BE2C (cell line): ENCODE data around the gene OSCP1.
A peak's percentile ranks its signal among the peaks of the same experiment; 100 is the strongest.

Experiments
- DNase-seq: peaks from one replicate; pipeline ENCODE4 v3.0.0-alpha.2; 2020
- H3K27me3 ChIP-seq: fragments of 250-450 bp; sonication (Bioruptor Pico); 2 replicates; pipeline ENCODE4 v1.5.1; 2020; ENCODE audit warnings: mild to moderate bottlenecking
- H3K36me3 ChIP-seq: fragments of 250-450 bp; sonication (Bioruptor Pico); 2 replicates; pipeline ENCODE4 v1.5.1; 2020; ENCODE audit warnings: mild to moderate bottlenecking
- H3K4me1 ChIP-seq: fragments of 250-450 bp; sonication (Bioruptor Pico); 2 replicates; pipeline ENCODE4 v1.5.1; 2020
- H3K4me3 ChIP-seq: 2 replicates; pipeline ENCODE4 v1.5.1; 2011; ENCODE audit warnings: low read depth, low read length
- H3K9me3 ChIP-seq: fragments of 250-450 bp; sonication (Bioruptor Pico); 2 replicates; pipeline ENCODE4 v1.5.1; 2020
- CTCF ChIP-seq: IDR thresholded peaks from 2 replicates; pipeline ENCODE4 v1.5.1; 2012; ENCODE audit warnings: mild to moderate bottlenecking, low read depth, low read length

The OSCP1 gene

GRCh38 chr1:36475910-36476604 is 25.8 kb upstream of the OSCP1 start:
- H3K4me1 ChIP-seq: no peaks in the 10 kb centered on the region
- TF ChIP-seq CTCF: peak; percentile 9; the same call in 1 of the 2 replicates
- H3K27me3 ChIP-seq: no peaks in the 10 kb centered on the region
- DNase-seq: no peak
- H3K4me3 ChIP-seq: no peak overlapping the region
- no peaks in the 10 kb centered on the region for H3K9me3 ChIP-seq
- no peaks in the 10 kb centered on the region for H3K36me3 ChIP-seq

GRCh38 chr1:36475341-36475740 is 25.1 kb upstream of the OSCP1 start:
- TF ChIP-seq CTCF: no peak
- DNase-seq: peak; percentile 24
- Histone ChIP-seq H3K27me3 (no peaks in the 10 kb centered on the region), H3K4me1 (no peaks in the 10 kb centered on the region), H3K9me3 (no peaks in the 10 kb centered on the region), H3K36me3 (no peaks in the 10 kb centered on the region), H3K4me3 (no peak overlapping the region)

GRCh38 chr1:36472656-36473055 is 22.4 kb upstream of the OSCP1 start:
- Histone ChIP-seq H3K4me1 (no peaks in the 10 kb centered on the region), H3K9me3 (no peaks in the 10 kb centered on the region), H3K36me3 (no peaks in the 10 kb centered on the region), H3K27me3 (no peaks in the 10 kb centered on the region), H3K4me3 (no peak overlapping the region)
- no peak for TF ChIP-seq CTCF
- no peak for DNase-seq

GRCh38 chr1:36471830-36472641 is 21.8 kb upstream of the OSCP1 start:
- H3K9me3 ChIP-seq: no peaks in the 10 kb centered on the region
- H3K4me3 ChIP-seq: no peak overlapping the region
- H3K4me1 ChIP-seq: no peaks in the 10 kb centered on the region
- no peaks in the 10 kb centered on the region for H3K27me3 ChIP-seq
- TF ChIP-seq CTCF: no peak
- DNase-seq: no peak
- no peaks in the 10 kb centered on the region for H3K36me3 ChIP-seq

- Histone ChIP-seq H3K9me3 (no peaks in the 10 kb centered on the region), H3K4me1 (no peaks in the 10 kb centered on the region), H3K36me3 (no peaks in the 10 kb centered on the region), H3K27me3 (no peaks in the 10 kb centered on the region), H3K4me3 (no peak overlapping the region)
- DNase-seq: no peak
- TF ChIP-seq CTCF: no peak
Measured at GRCh38 chr1:36469163-36469562, 18.9 kb upstream of the OSCP1 start.
